ENCODE results near the gene ELP1.

DNA sequence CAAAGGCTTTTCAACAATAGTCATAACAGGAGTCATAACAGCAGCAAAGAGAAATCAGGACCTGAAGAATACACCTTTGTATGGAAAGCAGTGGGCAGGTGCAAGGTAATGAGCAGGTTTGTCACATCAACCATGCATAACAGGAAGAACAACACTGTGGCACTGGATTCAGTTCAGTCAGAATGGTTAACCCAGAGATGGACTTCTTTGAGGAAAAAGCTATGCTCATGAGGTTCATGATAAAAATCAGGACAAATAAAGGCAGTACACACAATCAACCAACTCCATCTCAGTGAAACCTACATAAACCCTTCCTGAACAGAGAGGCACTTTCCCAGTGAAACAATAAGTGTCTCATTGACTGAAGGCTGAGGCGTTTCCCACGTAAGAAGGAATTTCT is 27.2 kb upstream of the ELP1 start:
- TF ChIP-seq POLR2AphosphoS5 (IDR thresholded peaks at IDR 0.05), result no peak
- TF ChIP-seq POLR2A (IDR thresholded peaks at IDR 0.05), result no peak
- TF ChIP-seq, protein P1, sequence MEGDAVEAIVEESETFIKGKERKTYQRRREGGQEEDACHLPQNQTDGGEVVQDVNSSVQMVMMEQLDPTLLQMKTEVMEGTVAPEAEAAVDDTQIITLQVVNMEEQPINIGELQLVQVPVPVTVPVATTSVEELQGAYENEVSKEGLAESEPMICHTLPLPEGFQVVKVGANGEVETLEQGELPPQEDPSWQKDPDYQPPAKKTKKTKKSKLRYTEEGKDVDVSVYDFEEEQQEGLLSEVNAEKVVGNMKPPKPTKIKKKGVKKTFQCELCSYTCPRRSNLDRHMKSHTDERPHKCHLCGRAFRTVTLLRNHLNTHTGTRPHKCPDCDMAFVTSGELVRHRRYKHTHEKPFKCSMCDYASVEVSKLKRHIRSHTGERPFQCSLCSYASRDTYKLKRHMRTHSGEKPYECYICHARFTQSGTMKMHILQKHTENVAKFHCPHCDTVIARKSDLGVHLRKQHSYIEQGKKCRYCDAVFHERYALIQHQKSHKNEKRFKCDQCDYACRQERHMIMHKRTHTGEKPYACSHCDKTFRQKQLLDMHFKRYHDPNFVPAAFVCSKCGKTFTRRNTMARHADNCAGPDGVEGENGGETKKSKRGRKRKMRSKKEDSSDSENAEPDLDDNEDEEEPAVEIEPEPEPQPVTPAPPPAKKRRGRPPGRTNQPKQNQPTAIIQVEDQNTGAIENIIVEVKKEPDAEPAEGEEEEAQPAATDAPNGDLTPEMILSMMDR (IDR thresholded peaks at IDR 0.05), result no peak
- no peak for TF ChIP-seq EP300 (IDR thresholded peaks at IDR 0.05)

All from sigmoid colon (tissue), 4 donors.